K562 (cell line): ENCODE data around the gene PCCA. TPM values are rescaled to one million over a fixed set of nuclear protein-coding genes. Genes with fewer than 3 reads are reported as not detected.

Experiments
- ATAC-seq: fragments of 200-7000 bp; cut with Tn5 transposase; 3 replicates; pipeline ENCODE4 v1.9.1; 2020; ENCODE audit warnings: moderate library complexity
- BruUV-seq: library from RNA; stranded (reverse); fragments of 400-500 nt; replicated peaks from 2 replicates; lab custom pipeline; 2021; lab: Mats Ljungman, UMichigan
- CTCF ChIA-PET: fragments of 300-600 bp; formaldehyde crosslinking; extraction: SDS; loops from one replicate; lab custom pipeline; 2021; ENCODE audit warnings: low intra/inter-chr PET ratio; lab: Yijun Ruan, JAX
- POLR2A ChIA-PET: fragments of 300-600, 350-650 bp; sonication (Branson Sonifier 250); formaldehyde crosslinking; extraction: SDS; loops from one replicate; lab custom pipeline; 2021; ENCODE audit warnings: antibody characterized with exemption, inconsistent platforms; lab: Yijun Ruan, JAX
- DNase-seq, 4 experiments: peaks; one replicate each; pipeline versions ENCODE4 v3.0.0 to v3.0.0-alpha.2; 2011 to 2018; ENCODE audit warnings: low spot score in 3 of 4, mixed read lengths in 3 of 4; ENCODE audit errors: extremely low read depth in 1 of 4
- FAIRE-seq: peaks from 2 replicates; lab custom pipeline; 2011; peaks lifted over from hg19 to GRCh38; lab: Jason Lieb, UNC
- H2AFZ ChIP-seq: 2 replicates; pipeline ENCODE4 v1.6.0; 2011; ENCODE audit warnings: low read depth, low read length, control low read depth, inconsistent platforms
- H3K27ac ChIP-seq: fragments of 200-600 bp; 3 replicates; pipeline ENCODE4 v1.8.0; 2011; ENCODE audit warnings: low read depth, mild to moderate bottlenecking, control low read depth, inconsistent platforms, low read length, moderate library complexity, mixed read lengths; ENCODE audit errors: extremely low read depth
- H3K27me3 ChIP-seq, 2 experiments: fragments of 300-600 bp in 1 of 2; 2 replicates in 1 of 2; 3 replicates in 1 of 2; pipeline versions ENCODE4 v1.6.0 to v1.8.0; 2011; ENCODE audit warnings: inconsistent platforms in 2 of 2, low read length in 2 of 2, mild to moderate bottlenecking in 1 of 2, mixed read lengths in 1 of 2, moderate library complexity in 1 of 2; ENCODE audit not compliant: control insufficient read depth in 2 of 2, insufficient read depth in 2 of 2
- H3K36me3 ChIP-seq: fragments of 300-600 bp; 3 replicates; pipeline ENCODE4 v1.8.0; 2011; ENCODE audit warnings: mild to moderate bottlenecking, low read length, inconsistent platforms; ENCODE audit not compliant: control insufficient read depth, insufficient read depth
- H3K4me1 ChIP-seq, 2 experiments: fragments of 200-600 bp in 1 of 2; replicated peaks in 1 of 2; 2 replicates in 1 of 2; 3 replicates in 1 of 2; pipeline versions ENCODE4 v1.5.1 to v1.8.0; 2011; ENCODE audit warnings: inconsistent platforms in 2 of 2, low read length in 2 of 2, mild to moderate bottlenecking in 1 of 2, mixed read lengths in 1 of 2, moderate library complexity in 1 of 2; ENCODE audit not compliant: control insufficient read depth in 2 of 2, insufficient read depth in 2 of 2
- H3K4me2 ChIP-seq: 2 replicates; pipeline ENCODE4 v1.6.1; 2011; ENCODE audit warnings: low read length, control low read depth, inconsistent platforms, mixed read lengths; ENCODE audit not compliant: insufficient read depth
- H3K4me3 ChIP-seq: fragments of 200-600 bp; sonication (generic), shearing (Covaris generic); 2 replicates; pipeline ENCODE4 v1.5.1; 2016; ENCODE audit warnings: control low read depth, inconsistent platforms
- H3K79me2 ChIP-seq: fragments of 200-600 bp; 3 replicates; pipeline ENCODE4 v1.8.0; 2011; ENCODE audit warnings: low read length, inconsistent platforms; ENCODE audit not compliant: control insufficient read depth, insufficient read depth
- H3K9ac ChIP-seq, 2 experiments: 2 replicates each; pipeline versions ENCODE4 v1.6.0 to v1.6.1; 2011; ENCODE audit warnings: low read depth in 2 of 2, low read length in 2 of 2, control low read depth in 1 of 2, inconsistent platforms in 1 of 2, mild to moderate bottlenecking in 1 of 2, mixed read lengths in 1 of 2; ENCODE audit not compliant: insufficient read depth in 1 of 2
- H3K9me1 ChIP-seq: one replicate; pipeline ENCODE4 v1.6.0; 2011; ENCODE audit warnings: inconsistent platforms, mild to moderate bottlenecking, low read length, moderate library complexity; ENCODE audit not compliant: control insufficient read depth, insufficient read depth
- H3K9me3 ChIP-seq: replicated peaks from 2 replicates; pipeline ENCODE4 v1.5.1; 2011; ENCODE audit warnings: low read depth, low read length, inconsistent platforms; ENCODE audit not compliant: control insufficient read depth, insufficient read depth
- H4K20me1 ChIP-seq: replicated peaks from 2 replicates; pipeline ENCODE4 v1.6.1; 2011; ENCODE audit warnings: low read length, inconsistent platforms, mixed read lengths; ENCODE audit not compliant: control insufficient read depth, insufficient read depth
- DACH1 ChIP-seq: fragments of 450-650 bp; IDR thresholded peaks from 2 replicates; pipeline ENCODE4 v1.6.1; 2018; ENCODE audit not compliant: partially characterized antibody
- DNMT1 ChIP-seq: fragments of 450-650 bp; IDR thresholded peaks from 2 replicates; pipeline ENCODE4 v1.6.1; 2016; ENCODE audit warnings: antibody characterized with exemption, mild to moderate bottlenecking
- KAT2B ChIP-seq: IDR thresholded peaks from one replicate; pipeline ENCODE4 v1.6.1; 2012; ENCODE audit warnings: low read depth, mild to moderate bottlenecking, control low read depth, inconsistent platforms, low read length, moderate library complexity
- STAG1 ChIP-seq: sonication (generic); formaldehyde crosslinking; IDR thresholded peaks from 2 replicates; pipeline ENCODE4 v1.5.0; 2020; ENCODE audit warnings: missing genetic modification reagents, borderline replicate concordance
- YY1 ChIP-seq, 3 experiments: IDR thresholded peaks; 2 replicates each; pipeline ENCODE4 v1.6.1; 2011; ENCODE audit warnings: low read length in 2 of 3, mild to moderate bottlenecking in 2 of 3, moderate library complexity in 2 of 3, borderline replicate concordance in 1 of 3, control low read depth in 1 of 3, low read depth in 1 of 3; ENCODE audit not compliant: insufficient read depth in 3 of 3, insufficient replicate concordance in 2 of 3, control insufficient read depth in 1 of 3, insufficient read length in 1 of 3; ENCODE audit errors: extremely low read depth in 1 of 3
- ZNF23 ChIP-seq: fragments of 250-450 bp; sonication (Bioruptor Pico); IDR thresholded peaks from 2 replicates; pipeline ENCODE4 v1.4.0; 2020; ENCODE audit warnings: mild to moderate bottlenecking
- ZNF24 ChIP-seq: fragments of 450-650 bp; IDR thresholded peaks from 2 replicates; pipeline ENCODE4 v1.6.1; 2016
- ZNF589 ChIP-seq: fragments of 200-800 bp; sonication (Bioruptor generic); IDR thresholded peaks from 2 replicates; pipeline ENCODE4 v1.6.1; 2016; ENCODE audit warnings: low read depth, missing genetic modification characterization, missing compliant biosample characterization
- ZNF655 ChIP-seq: fragments of 250-450 bp; sonication (Bioruptor Pico); IDR thresholded peaks from 2 replicates; pipeline ENCODE4 v1.5.0; 2021
- ZZZ3 ChIP-seq: fragments of 450-650 bp; IDR thresholded peaks from 2 replicates; pipeline ENCODE4 v1.6.1; 2016; ENCODE audit warnings: antibody characterized with exemption, mild to moderate bottlenecking, moderate library complexity
- WGBS: fragments of 100-300 bp; shearing (Covaris generic); methylation state at CpG from one replicate; pipeline ENCODE4 v1.1.6; 2016; ENCODE audit warnings: low coverage, mixed read lengths; ENCODE audit not compliant: insufficient coverage; ENCODE audit errors: missing lambda C conversion rate; 5-methylcytosine and 5-hydroxymethylcytosine counted together
- in situ Hi-C: fragments of 300-500 bp; cut with MboI; formaldehyde crosslinking; loops from 4 replicates; pipeline ENCODE4 v1.15.0; 2018; ENCODE audit warnings: inconsistent platforms, mixed read lengths
- intact Hi-C: fragments of 100-400 bp; cut with micrococcal nuclease; formaldehyde crosslinking; loops from 2 replicates; pipeline ENCODE4 v1.14.2; 2022
- polyA plus RNA-seq, 8 experiments: library from polyadenylated mRNA; depleted of rRNA in 4 of 8; stranded (reverse) in 5 of 8; unstranded in 3 of 8; fragments of >200 nt; fragmentation: Nextera tagmentation in 2 of 8; fragmentation: Illumina TruSeq in 1 of 8; extraction: Ambion mirVana in 2 of 8; extraction: Trizol in 1 of 8; gene quantifications; 2 replicates each; pipeline versions ENCODE4 v1.2.1 to v1.2.3, GENCODE V29; 2011 to 2014; ENCODE audit warnings: inconsistent platforms in 1 of 8, missing spikeins in 1 of 8
- total RNA-seq, 7 experiments: library from RNA; depleted of rRNA in 6 of 7; stranded (reverse); fragments of >200 nt in 6 of 7; fragmentation: Illumina TruSeq in 2 of 7; extraction: Trizol in 2 of 7; gene quantifications; 2 replicates each; pipeline versions ENCODE4 v1.2.1 to v1.2.3, GENCODE V29; 2011 to 2021; ENCODE audit warnings: low replicate concordance in 1 of 7
- TF ChIP-seq, protein P1 (sequence below): conservative IDR thresholded peaks from 2 replicates; pipeline ENCODE4 v1.6.1; 2011; ENCODE audit warnings: low read depth, mild to moderate bottlenecking, low read length; ENCODE audit not compliant: control insufficient read depth
- TF ChIP-seq, protein P2 (sequence below): fragments of 250-450 bp; sonication (Bioruptor Pico); IDR thresholded peaks from 2 replicates; pipeline ENCODE4 v1.5.0; 2022; ENCODE audit warnings: mild to moderate bottlenecking

The PCCA gene
- total and polyA plus RNA-seq, 9 of the 15 experiments (the other 6 are each of a cell fraction or from before 2014, with no cell fraction given) = 5.2 to 14.1 (median 9.7) TPM

DNA sequence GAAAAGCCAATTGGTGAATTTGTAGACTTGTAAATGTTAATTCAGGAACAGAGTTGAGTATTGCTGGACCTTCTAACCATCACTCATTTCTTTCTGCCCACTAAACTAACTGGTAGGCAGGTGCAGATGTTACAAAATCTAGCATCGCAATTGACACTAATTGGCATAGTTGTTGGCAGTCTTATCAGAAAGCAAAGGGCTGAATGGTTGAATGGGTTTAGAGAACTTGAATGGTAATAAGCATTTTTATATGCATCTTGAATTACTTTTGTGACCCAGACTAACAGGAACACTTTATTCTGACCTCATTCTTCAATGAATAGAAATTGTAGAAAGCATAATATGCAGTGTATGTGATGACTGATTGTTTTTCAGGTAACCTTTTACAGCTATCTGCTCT, 310.6 kb downstream of the PCCA start:
- Histone ChIP-seq H3K9me3 (no peaks in the 10 kb centered on the region), H4K20me1 (no peaks in the 10 kb centered on the region), H3K27me3 (no peaks in the 10 kb centered on the region), H3K4me2 (no peak overlapping the region), H3K79me2 (no peaks in the 10 kb centered on the region), H3K36me3 (no peaks in the 10 kb centered on the region), H3K4me3 (no peak overlapping the region), H3K9me1 (no peaks in the 10 kb centered on the region), H3K9ac (no peak overlapping the region), H3K4me1 (no peaks in the 10 kb centered on the region; a peak in 1 of 5 replicates), H2AFZ (no peak overlapping the region), H3K27ac (no peak overlapping the region)
- ChIA-PET CTCF (no interaction called here), POLR2A (no interaction called here)
- FAIRE-seq = no peak
- TF ChIP-seq, protein P1, sequence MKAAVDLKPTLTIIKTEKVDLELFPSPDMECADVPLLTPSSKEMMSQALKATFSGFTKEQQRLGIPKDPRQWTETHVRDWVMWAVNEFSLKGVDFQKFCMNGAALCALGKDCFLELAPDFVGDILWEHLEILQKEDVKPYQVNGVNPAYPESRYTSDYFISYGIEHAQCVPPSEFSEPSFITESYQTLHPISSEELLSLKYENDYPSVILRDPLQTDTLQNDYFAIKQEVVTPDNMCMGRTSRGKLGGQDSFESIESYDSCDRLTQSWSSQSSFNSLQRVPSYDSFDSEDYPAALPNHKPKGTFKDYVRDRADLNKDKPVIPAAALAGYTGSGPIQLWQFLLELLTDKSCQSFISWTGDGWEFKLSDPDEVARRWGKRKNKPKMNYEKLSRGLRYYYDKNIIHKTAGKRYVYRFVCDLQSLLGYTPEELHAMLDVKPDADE = no peak
- TF ChIP-seq ZNF589 (CRISPR knock-in tag) (no peak), DACH1 (no peak)
- no peak for ATAC-seq
- intact Hi-C loops = no loop called here
- WGBS = 100% methylated on average over 1 of the region's 1 CpG
- in situ Hi-C loops = no loop called here
- DNase-seq = no peak
- BruUV-seq = no TSS peak

- no peak for FAIRE-seq
- Histone ChIP-seq H3K79me2 (no peaks in the 10 kb centered on the region), H3K27ac (no peak overlapping the region), H2AFZ (no peak overlapping the region), H3K9me1 (no peaks in the 10 kb centered on the region), H3K4me3 (no peak overlapping the region), H3K9ac (no peak overlapping the region), H3K36me3 (no peaks in the 10 kb centered on the region), H3K27me3 (no peaks in the 10 kb centered on the region), H4K20me1 (no peaks in the 10 kb centered on the region), H3K4me1 (no peaks in the 10 kb centered on the region), H3K9me3 (no peaks in the 10 kb centered on the region), H3K4me2 (no peak overlapping the region)
- DNase-seq = no peak
- intact Hi-C loops (no loop called here), in situ Hi-C loops (no loop called here)
- whole genome bisulfite sequencing = 75% methylated on average over 1 of the region's 6 CpGs
- ATAC-seq = no peak
- ChIA-PET CTCF (no interaction called here), POLR2A (no interaction called here)
- no TSS peak for BruUV-seq
- TF ChIP-seq ZNF23 (CRISPR knock-in tag) (no peak), STAG1 (CRISPR knock-in tag) (no peak), ZZZ3 (no peak), ZNF24 (no peak), KAT2B (no peak), YY1 (IDR thresholded peaks at IDR 0.05; ENCODE audit: borderline replicate concordance in 1 of 3, control insufficient read depth in 1 of 3, extremely low read depth in 1 of 3, insufficient read depth in 3 of 3, insufficient read length in 1 of 3, insufficient replicate concordance in 2 of 3, low read depth in 1 of 3, low read length in 2 of 3) (no peak), ZNF655 (CRISPR knock-in tag) (no peak), DNMT1 (no peak)
- TF ChIP-seq, protein P2, sequence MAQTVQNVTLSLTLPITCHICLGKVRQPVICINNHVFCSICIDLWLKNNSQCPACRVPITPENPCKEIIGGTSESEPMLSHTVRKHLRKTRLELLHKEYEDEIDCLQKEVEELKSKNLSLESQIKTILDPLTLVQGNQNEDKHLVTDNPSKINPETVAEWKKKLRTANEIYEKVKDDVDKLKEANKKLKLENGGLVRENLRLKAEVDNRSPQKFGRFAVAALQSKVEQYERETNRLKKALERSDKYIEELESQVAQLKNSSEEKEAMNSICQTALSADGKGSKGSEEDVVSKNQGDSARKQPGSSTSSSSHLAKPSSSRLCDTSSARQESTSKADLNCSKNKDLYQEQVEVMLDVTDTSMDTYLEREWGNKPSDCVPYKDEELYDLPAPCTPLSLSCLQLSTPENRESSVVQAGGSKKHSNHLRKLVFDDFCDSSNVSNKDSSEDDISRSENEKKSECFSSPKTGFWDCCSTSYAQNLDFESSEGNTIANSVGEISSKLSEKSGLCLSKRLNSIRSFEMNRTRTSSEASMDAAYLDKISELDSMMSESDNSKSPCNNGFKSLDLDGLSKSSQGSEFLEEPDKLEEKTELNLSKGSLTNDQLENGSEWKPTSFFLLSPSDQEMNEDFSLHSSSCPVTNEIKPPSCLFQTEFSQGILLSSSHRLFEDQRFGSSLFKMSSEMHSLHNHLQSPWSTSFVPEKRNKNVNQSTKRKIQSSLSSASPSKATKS (CRISPR knock-in tag) = no peak
Observed at GRCh38 chr13:100403675-100404074, 314.8 kb downstream of the PCCA start.
